Inflammatory macrophage treated with lipopolysaccharide for 1 hour (primary cell): ENCODE data around the gene TJP1.
"Not testable (repeated sequence)": the region's sequence is repeated elsewhere in the genome, so short reads cannot be mapped to it uniquely, and the experiment has no call there.

ENCODE experiments used
- DNase-seq, 2 donors: peaks; one replicate each; pipeline ENCODE4 v3.0.0-alpha.2; 2020 to 2022

The TJP1 gene

DNA sequence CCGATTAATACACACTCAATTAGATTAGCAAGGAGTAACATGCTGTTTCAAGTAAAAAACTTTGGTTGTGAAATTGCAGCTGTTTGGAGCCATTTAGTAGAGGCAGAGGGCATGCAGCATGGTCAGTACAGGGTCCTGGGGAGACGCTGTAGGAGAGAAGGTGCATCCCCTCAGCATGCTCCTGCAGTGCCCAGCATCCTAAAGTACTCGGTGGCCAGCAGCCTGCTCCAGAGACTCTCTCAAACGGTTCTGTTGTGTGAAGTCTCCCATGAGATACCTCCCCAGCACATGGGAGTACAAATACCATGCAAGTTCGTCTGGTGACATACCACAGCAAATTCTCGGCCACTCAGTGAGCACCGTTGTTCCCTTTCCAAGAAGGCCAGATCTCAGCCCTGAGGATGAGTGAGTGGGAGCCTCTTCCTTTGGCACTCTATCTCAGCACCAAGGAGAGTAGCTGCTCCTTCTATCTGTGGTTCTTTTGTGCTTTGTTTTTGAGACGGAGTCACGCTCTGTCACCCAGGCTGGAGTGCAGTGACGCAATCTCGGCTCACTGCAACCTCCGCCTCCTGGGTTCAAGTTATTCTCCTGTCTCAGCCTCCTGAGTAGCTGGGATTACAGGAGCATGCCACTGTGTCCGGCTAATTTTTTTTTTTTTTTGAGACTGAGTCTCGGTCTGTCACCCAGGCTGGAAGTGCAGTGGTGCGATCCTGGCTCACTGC, 72.7 kb downstream of the TJP1 start:
- DNase-seq = no peak

DNA sequence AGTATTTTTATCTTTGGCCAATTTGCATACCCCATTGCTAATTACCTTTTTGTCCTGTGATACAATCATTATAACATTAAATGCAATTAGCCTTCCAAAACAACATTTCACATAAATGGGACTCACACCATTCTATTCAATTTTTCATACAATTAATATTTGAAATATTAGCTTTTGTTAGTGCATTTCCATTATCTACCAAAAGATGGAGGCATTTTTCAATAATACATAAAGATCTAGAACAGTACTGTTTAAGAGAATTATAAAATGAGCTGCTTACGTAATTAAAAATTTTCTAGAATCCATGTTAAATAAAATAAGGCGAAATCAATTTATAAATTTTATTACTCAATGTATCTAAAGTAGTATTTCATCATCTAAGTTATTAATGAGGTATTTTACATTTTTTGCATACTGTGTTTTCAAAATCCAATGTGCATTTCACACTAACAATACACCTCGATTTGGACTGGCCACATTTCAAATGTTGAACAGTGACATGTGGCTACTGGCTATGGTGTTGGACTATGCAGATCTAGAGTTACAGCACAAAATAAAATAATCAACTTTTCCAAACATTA, 74.3 kb downstream of the TJP1 start:
- peak; percentile 1 to 23 for DNase-seq

DNA sequence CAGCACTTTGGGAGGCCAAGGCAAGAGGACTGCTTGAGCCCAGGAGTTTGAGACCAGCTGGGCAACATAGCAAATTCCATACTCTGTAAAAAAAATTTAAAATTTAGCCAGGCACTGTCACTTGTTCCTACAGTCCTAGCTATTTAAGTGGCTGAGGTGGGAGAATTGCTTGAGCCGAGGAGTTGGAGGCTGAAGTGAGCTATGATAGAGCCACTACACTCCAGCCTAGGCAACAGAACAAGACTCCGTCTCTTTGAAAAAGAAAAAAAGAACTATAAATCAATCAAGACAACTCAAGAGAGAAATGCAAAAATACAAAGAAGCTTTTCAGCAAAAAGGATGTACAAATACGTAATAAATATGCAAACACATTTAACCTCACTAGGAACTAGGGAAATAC, 78.8 kb downstream of the TJP1 start:
- DNase-seq = no peak

DNA sequence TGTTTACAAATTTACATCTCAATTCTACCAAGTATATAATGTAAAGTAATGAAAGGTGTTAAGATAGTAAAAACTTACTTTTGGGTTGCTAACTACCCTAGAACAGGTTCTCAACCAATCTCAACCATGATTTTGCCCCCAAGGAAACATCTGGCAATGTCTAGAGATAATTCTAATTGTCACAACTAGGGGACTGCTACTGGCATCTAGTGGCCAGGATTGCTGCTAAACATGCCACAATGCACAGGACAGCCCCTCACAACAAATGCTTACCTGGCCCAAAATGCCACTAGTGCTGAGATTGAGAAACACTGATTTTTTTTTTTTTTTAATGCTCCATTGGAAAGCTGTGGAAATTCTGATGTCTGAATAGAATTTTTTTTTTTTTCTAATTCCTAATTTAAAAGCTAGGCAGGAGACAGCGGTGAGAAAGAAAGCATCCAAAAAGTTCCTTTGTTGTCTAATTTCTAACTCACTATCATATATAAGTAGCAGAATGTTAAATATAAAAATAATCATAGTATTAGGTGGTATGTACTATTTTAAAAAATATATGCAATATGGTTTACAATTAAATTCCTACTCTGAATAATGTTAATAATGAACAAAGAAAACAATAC, 81.5 kb downstream of the TJP1 start:
- no peak for DNase-seq

DNA sequence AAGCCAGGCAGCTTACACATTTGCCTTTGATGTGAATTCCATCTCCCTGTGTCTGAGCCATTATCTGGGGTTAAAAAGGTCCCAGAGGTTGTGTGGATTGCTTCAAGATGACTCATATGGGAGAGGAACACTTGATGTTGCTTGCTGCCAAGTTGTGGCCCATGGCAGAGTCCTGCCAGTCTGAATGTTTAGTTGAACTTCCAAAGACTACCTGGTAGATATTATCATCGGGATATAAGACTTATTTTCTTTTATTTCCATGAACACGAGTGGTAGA, 85.6 kb downstream of the TJP1 start:
- no peak for DNase-seq

DNA sequence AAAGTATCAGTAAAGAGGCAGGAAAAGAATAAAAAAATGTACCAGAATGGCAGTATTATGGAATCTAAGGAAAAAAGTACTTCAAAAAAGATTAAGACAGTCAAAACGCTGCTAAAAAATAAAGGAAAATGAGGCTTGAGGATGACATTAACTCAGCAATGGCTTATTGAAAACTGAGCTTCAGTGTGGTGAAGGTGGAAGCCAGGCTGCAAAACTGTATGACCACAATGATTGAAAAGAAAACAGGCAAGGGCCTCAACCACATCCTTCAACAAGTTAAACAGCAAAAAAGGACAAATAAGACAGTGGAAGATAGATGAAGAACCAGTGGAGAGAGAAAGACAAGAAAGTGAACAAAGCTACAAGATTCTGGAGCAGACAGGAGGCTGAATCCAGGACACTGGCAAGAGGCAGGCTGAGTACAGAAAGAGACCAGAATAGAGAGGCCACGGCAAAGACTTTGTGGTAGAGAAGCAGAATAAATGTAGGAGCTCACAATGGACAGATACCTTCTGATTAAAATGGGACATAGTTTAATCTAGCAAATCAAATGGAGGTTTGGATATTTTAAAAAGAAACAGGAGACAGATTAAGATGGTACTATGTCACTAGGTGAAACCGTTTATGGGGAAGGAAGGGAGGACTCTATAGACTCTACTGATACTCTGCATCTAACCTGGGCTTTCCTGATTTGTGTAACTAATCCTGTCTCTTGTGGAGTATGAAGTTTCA, 86.1 kb downstream of the TJP1 start:
- no peak for DNase-seq

DNA sequence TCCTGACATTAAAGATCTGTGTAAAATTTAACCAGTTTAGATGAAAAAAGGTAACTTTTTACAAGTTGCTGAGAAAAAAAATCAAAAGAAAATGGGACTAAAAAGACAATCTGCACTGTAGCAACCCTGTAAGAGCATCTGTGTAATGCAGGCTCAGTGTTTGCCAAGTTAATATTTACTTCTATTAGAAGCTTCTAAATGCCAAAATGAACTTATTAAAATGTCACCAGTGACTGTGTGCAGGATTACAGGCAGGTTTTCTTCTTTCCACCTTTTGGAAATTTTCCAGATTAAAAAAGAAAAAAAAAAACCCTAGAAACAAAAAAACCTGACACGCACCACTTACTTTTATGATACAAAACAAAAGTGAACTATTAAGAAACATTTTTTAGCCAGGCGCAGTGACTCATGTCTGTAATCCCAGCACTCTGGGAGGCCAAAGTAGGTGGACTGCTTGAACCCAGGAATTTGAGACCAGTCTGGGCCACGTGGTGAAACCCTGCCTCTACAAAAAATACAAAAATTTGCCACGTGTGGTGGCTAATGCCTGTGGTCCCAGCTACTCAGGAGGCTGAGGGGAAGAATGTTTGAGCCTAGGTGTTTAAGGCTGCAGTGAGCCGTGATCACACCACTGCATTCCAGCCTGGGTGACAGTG, 87.2 kb downstream of the TJP1 start:
- DNase-seq = no peak

DNA sequence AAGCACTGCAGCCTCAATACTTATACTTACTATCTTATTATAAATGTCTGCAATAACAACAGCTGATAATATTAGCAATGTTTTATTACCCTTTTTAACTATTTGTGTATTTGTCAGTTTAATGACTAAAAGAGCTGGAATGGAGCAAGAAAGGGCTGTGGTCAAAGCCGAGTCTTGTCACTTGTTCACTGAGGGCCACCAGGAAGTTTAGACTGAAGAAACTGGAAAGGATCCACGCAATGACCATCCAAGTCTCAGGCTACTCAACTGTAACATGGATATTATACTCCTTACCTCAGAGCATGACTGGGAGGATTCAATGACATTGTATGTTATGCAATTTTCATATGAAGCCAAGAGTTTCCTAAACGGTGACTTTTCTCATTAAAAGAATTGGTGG, 90.4 kb downstream of the TJP1 start:
- DNase-seq = no peak

DNA sequence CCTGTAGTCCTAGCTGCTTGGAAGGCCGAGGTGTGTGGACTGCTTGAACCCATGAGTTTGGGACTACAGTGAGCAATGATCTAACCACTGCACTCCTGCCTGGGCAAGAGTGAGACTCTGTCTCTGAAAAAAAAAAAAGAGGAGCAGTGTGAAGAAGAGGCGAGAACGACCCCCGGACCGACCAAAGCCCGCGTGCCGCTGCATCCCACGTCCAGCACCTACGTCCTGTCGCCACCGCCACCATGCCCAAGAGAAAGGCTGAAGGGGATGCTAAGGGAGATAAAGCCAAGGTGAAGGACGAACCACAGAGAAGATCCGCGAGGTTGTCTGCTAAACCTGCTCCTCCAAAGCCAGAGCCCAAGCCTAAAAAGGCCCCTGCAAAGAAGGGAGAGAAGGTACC, 91.8 kb downstream of the TJP1 start:
- not testable (repeated sequence) for DNase-seq

DNA sequence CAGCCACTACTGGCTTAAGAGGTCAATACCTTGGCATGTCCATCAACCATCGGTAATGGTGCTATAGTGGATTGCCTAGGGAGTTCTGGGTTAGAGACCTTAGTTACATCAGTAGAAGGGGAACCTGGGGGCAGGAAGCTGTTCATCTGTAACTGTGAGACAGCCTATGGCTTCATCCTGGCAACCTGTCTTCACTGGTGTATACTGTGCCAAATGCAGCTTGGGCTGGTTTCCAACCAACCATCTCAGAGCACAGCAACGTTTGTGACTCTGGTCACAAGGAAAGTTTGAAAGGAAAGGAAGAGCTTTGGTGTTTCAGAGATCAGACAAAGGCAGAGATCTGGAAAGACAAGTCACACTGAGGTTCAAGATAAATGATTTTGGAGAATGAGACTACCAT, 93.8 kb downstream of the TJP1 start:
- no peak for DNase-seq

DNA sequence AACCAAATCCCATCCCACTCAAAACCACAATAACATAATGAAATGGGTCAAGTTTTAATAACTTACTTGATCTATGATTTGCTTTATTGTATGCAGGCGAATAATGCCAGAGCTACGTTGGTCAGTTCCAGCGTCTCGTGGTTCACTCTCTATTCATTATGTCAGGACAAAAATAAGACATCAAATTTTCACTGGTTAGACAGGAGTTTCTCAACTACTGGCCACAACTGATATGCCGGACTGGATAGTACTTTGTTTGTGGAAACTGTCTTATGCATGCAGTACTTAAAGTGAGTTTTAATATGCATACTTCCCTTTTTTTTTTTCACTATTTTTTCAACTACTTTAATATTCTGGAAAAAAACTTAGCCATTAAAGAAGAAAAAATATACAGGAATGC, 94.4 kb downstream of the TJP1 start:
- DNase-seq = no peak

DNA sequence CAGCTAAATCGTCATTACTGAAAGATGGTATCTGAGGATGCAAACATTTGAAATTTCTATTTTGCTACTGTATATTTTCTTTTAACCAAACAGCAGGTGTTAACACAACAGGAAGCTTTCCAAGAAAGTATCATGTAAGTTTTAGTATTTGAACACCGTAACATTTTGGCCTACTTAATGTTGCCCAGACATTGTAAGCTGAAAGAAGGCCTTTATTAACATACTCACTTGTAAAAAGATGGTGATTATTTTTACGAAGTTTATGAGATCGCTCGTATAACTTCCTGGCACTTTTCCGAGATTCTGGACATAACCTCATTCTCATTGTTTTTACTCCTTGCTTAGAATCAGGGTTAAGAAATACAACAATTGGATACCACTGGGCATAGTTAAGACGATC, 95.7 kb downstream of the TJP1 start:
- no peak for DNase-seq

DNA sequence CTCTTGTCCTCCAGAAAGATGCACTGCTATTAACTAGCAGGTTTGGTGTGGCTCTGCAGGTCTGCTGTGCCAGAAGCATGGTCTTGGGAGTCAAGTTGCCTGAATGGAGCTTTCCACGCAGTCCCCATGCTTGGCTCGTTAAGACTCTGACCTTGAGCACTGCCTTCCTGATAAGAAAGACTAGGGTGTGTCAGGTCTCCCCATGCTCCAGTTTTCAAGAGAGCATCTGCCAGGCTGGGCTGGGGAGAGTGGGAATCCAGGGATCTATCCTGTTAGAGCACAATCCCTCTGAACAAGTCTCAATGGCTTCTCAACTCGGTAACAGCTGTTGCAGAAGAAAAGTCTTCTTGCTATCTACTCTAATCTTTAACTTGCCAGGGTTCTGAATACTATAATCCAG, 98.2 kb downstream of the TJP1 start:
- no peak for DNase-seq

DNA sequence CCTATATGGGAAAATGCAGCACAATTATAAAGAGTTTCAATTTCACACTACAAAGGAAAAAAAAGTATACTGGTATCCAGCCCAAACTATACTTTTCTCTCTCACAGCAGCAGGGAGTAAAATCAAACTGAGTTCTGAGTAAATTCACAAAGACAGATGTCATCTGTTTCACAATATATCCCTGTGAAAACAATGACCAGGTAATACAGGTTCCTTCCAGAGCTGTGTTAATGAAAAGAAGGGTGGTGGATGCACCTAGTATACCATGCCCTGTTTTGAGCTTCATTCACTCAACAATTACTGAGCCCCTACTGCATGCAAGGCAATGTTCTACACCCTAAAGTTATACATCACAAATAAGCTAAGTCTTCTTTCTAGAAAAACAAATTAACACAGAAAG, 108.5 kb downstream of the TJP1 start:
- DNase-seq = no peak

DNA sequence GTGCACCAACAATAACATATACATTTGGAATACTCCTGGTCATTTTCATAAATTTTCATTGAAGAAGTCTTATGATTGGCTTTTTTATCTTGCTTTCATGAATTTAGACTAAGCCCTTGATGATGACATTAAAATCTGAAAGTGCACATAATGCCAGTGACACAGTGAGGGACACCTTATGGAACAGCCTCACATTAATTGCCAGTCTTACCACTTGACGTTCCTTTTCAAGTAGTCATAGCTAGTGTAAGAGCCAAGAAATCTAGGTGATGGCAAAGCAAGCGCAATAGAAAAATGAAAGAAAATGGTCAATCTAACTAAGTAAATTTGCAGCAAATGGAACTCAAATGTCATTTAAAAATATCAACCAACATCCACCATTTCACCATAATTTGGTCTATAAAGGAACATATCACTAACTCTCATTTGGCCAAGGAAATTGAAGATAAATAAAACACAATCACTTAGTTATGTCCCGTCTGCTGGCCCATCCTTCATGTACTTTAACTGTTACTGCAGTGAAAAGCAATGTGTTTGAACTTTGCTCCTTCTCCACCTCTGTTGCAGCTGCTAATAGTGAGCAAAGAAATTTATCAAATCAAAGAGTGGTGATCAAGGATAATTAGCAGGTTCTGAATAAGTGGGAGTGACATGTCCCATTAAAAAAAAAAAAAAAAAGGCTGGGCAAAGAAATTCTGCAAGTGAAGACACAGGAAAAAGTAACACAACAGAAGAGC, 110.0 kb downstream of the TJP1 start:
- DNase-seq = no peak

DNA sequence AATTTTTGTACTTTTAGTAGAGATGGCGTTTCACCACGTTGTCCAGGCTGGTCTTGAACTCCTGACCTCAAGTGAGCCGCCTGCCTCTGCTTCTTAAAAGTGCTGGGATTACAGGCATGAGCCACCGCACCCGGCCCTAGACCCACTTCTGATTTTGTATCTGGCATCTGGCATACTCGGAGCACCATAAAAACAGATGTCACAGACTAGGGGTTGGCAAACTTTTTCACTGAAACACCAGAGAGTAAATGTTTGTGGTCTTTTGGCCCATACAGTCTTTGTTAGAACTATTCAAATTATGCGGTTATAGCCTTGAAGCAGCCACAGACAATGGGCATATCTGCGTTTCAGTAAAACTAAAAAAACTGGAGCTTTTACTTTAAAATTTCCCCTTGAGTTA, 110.7 kb downstream of the TJP1 start:
- DNase-seq = no peak

DNA sequence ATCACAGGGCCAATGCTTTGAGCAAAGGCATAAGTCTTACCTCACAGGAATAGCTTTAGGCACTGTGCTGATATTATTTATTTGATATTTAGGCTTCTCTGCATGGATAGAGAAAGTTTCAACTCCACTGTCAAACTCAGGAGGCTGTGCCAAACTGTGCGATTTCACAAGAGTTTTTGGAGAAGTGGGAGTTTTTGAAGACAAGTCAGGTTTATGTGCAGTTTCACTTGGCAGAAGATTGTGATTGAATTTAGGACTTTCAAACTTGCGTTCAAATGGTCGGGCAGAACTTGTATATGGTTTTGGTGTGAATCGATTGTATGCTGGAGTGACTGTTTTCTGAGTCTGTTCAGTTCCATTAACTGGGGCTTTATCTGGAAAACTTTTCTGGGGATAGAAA, 113.7 kb downstream of the TJP1 start:
- DNase-seq = no peak

DNA sequence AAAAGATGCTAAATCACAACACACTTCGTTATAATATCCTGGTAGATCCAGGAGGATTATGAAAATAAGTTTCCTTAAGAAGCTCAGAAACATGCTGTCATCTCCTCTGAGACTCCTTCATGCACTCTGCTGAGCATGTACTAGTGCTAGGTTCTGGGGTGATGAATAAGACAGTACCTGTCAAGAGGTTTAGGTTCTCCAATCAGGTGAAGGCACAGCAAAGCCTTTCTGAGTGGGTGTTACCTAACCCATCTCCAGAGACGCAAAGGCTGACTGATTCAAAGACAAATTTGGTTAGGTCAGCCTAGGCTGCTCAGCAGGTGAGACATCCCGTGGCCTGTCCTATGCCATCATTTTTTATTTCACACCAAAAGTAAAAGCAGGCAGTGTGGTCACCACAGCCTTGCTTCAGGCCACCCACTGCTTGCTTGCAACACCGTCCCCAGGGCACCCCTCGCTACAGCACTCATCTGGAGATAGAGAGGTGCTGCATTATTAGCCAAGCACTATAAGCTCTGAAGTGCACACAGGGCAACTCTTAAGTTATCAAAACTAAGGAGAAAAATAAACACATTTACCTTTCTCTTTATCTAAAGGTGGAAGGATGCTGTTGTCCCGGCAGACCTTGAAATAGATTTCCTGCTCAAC, 117.2 kb downstream of the TJP1 start:
- no peak for DNase-seq

DNA sequence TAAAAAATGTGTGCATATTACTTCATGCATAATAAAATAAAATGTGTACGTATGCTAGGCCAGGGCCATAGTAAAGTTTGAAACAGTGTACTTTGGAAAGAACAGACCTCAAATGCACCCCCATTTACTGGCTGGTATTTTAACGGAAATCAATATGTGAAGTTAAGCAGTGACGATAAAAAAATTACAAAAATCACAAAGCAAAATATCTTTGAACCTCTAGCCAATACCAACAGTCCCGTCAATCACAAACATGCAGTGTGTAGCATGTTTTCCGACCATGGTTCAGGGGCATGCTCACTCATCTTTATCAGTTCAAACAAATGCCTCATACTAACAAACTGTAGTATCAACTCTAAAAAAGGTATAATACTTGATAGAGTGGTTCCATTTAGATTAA, 121.1 kb downstream of the TJP1 start:
- no peak for DNase-seq

DNA sequence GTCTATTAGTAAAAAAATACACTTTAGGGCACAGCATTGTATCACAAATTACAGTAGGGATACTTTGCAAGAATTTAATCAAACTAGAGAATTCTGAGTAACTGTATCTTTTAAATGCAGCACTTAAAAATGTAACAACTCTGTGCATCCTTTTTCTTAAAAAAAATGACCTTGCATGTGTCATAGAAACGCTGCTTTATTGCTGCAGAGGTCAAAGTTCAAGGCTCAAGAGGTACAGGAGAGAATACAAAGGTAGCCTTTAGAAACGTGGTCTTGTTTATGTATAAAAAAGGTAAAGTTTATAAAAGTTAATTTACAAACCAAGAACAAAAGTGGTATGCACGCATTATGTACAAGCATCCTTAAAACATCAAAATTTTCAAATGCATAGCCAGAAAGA, 122.0 kb downstream of the TJP1 start:
- DNase-seq = no peak

DNA sequence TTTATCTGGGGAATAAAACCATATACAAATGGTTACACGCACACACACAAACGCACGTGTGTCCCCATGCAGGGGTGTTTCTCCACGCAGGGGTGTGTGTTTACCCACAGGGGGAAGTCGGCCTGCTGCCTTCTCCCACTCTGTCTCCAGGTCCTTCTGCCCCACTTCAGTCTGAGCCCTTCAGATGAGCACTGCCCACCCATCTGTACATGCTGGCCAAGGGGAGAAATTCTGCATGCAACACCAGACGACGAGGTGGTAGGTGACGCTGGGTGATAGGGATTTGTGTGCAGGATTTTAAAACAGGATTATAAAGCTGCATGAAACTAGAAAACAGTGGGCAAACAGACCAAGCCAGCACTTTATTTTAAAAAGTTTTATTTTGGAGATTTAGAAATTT, 122.5 kb downstream of the TJP1 start:
- no peak for DNase-seq

DNA sequence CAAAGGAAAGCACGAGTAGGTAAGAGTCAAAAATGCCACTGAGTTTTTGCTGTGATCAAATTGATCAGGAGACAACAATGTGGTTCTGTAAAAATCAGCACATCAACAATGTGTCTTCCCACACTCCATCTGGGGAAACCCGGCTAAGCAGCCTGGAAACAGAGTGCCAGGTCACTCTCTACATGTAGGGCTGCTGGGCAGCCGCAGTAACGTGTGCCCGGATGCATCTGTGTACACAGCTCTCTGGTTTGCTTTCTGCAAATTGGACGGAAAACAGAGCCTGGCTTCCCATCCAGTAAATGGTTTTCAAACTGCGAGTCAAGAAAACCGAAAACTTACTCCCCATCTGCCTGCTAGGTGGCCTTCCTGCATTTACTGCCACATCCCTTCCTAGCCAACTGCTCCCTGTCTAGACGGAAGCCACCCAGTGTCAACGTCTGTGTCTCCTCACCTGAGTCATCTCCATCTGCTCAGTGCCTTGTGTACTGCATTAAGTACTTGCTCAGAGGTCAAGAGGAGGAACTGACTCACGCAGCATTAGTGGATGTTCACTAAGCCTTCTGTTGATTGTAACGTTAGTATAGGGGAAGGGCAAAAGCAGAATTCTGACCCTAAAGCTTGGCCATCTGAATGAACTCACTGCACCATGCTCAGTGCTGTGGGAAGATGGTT, 124.1 kb downstream of the TJP1 start:
- no peak for DNase-seq
